SU-DHL-6 (cell line): ENCODE measurements around the gene OTUB2.
A peak's percentile ranks its signal among the peaks of the same experiment; 100 is the strongest.

ENCODE experiments used
- H2AFZ ChIP-seq: fragments of 200-600 bp; sonication (generic); 2 replicates; pipeline ENCODE4 v1.6.1; 2014; ENCODE audit warnings: low read depth, mild to moderate bottlenecking, moderate library complexity, mixed read lengths, antibody characterized with exemption, low read length; ENCODE audit not compliant: severe bottlenecking
- H3F3A ChIP-seq: fragments of 200-600 bp; shearing (Covaris generic); 2 replicates; pipeline ENCODE4 v1.6.0; 2016; ENCODE audit warnings: antibody characterized with exemption, mild to moderate bottlenecking; ENCODE audit not compliant: insufficient read depth
- H3K27ac ChIP-seq: fragments of 200-600 bp; sonication (generic); 2 replicates; pipeline ENCODE4 v1.5.1; 2016; ENCODE audit warnings: low read depth, mild to moderate bottlenecking, low read length, moderate library complexity, mixed read lengths
- H3K27me3 ChIP-seq: fragments of 200-600 bp; sonication (generic), shearing (Covaris generic); 2 replicates; pipeline ENCODE4 v1.6.0; 2014; ENCODE audit warnings: mild to moderate bottlenecking, low read length
- H3K36me3 ChIP-seq: fragments of 200-600 bp; sonication (generic); 2 replicates; pipeline ENCODE4 v1.6.1; 2014; ENCODE audit warnings: mild to moderate bottlenecking, low read length, mixed read lengths
- H3K4me2 ChIP-seq: fragments of 300-600, 200-600 bp; shearing (Covaris generic), sonication (generic); 2 replicates; pipeline ENCODE4 v1.6.0; 2014; ENCODE audit warnings: low read length, low read depth, mild to moderate bottlenecking; ENCODE audit not compliant: poor library complexity, severe bottlenecking
- H3K4me3 ChIP-seq: fragments of 200-600 bp; sonication (generic); 2 replicates; pipeline ENCODE4 v1.5.1; 2014; ENCODE audit warnings: antibody characterized with exemption, low read length, mild to moderate bottlenecking, mixed read lengths; ENCODE audit not compliant: insufficient read depth, poor library complexity, severe bottlenecking
- H3K79me2 ChIP-seq: fragments of 200-600 bp; sonication (generic); 2 replicates; pipeline ENCODE4 v1.6.1; 2014; ENCODE audit warnings: mild to moderate bottlenecking, low read length, moderate library complexity; ENCODE audit not compliant: insufficient read depth
- H3K9ac ChIP-seq: fragments of 200-600 bp; sonication (generic); 2 replicates; pipeline ENCODE4 v1.7.0; 2014; ENCODE audit warnings: mild to moderate bottlenecking, low read length
- H3K9me2 ChIP-seq: fragments of 200-600 bp; sonication (generic); replicated peaks from 2 replicates; pipeline ENCODE4 v1.6.1; 2014; ENCODE audit warnings: low read length; ENCODE audit not compliant: insufficient read depth
- H3K9me3 ChIP-seq: fragments of 200-600 bp; sonication (generic); 2 replicates; pipeline ENCODE4 v1.6.1; 2014; ENCODE audit warnings: low read length, mixed read lengths; ENCODE audit not compliant: insufficient read depth
- H4K20me1 ChIP-seq: fragments of 200-600 bp; sonication (generic); 2 replicates; pipeline ENCODE4 v1.6.1; 2014; ENCODE audit warnings: low read depth, mild to moderate bottlenecking, antibody characterized with exemption, low read length, moderate library complexity, mixed read lengths
- EZH2phosphoT487 ChIP-seq: fragments of 200-600 bp; sonication (generic), shearing (Covaris generic); conservative IDR thresholded peaks from 2 replicates; pipeline ENCODE4 v1.6.1; 2018; ENCODE audit warnings: mild to moderate bottlenecking, antibody characterized with exemption, low read length, moderate library complexity, mixed read lengths
- TF ChIP-seq, protein P1 (sequence below): fragments of 200-600 bp; sonication (generic); IDR thresholded peaks from one replicate; pipeline ENCODE4 v1.5.1; 2017; ENCODE audit warnings: antibody characterized with exemption, mild to moderate bottlenecking, low read length, moderate library complexity; ENCODE audit not compliant: insufficient read depth, poor library complexity, severe bottlenecking

Gene OTUB2

DNA sequence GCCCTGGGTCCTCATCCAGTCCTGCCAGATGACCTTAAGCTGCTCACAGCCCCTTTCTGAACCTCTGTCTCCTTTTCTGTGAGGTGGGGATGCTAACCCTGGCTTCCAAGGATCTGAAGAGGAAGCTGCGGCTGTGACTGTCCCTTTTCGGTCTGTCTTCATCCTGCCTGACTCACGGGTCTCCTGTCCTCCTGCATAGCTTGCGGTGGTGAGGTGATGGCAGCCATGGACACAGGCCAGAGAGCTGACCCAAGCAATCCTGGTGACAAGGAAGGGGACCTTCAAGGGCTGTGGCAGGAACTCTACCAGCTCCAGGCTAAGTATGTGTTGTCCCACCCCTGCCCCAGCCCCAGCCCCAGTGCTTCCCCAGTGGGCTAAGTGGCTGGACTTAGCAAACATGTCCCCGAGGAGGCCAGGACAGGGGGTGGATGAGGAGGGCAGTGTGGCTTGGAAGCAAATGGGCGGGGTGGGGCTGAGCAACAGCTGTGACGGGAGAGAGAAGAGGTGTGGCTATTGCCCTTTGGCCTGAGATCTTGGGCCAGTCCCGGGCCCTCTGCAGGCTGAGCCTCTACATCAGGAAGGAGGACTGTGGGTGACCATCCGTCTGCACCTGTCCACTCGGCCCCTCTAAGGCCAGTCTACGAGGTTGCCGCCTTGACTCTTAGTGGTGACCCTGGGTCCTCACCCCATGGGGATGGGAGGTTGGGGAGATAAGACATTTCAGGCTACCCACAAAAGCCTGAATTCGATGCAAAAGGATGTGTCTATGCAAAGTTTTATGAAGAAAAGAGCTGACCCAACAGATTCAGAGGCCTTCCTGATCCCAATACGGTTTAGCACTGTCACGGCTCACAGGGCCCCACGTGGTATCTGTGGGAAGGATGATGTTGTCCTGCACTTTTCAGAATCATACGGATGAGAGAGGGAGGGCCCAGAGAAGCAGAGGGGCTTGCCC is 27.9 kb upstream of the OTUB2 start:
- H3K9me3 ChIP-seq, result no peaks in the 10 kb centered on the region
- no peaks in the 10 kb centered on the region for H3K9me2 ChIP-seq
- H3K79me2 ChIP-seq, result no peaks in the 10 kb centered on the region
- H2AFZ ChIP-seq, result no peak overlapping the region
- TF ChIP-seq, protein P1, sequence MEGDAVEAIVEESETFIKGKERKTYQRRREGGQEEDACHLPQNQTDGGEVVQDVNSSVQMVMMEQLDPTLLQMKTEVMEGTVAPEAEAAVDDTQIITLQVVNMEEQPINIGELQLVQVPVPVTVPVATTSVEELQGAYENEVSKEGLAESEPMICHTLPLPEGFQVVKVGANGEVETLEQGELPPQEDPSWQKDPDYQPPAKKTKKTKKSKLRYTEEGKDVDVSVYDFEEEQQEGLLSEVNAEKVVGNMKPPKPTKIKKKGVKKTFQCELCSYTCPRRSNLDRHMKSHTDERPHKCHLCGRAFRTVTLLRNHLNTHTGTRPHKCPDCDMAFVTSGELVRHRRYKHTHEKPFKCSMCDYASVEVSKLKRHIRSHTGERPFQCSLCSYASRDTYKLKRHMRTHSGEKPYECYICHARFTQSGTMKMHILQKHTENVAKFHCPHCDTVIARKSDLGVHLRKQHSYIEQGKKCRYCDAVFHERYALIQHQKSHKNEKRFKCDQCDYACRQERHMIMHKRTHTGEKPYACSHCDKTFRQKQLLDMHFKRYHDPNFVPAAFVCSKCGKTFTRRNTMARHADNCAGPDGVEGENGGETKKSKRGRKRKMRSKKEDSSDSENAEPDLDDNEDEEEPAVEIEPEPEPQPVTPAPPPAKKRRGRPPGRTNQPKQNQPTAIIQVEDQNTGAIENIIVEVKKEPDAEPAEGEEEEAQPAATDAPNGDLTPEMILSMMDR, result no peak
- TF ChIP-seq EZH2phosphoT487, result no peak
- no peaks in the 10 kb centered on the region for H3K27me3 ChIP-seq
- H3K4me3 ChIP-seq, result no peak overlapping the region
- no peaks in the 10 kb centered on the region for H3F3A ChIP-seq
- no peak overlapping the region for H3K4me2 ChIP-seq
- H3K27ac ChIP-seq, result no peak overlapping the region
- no peaks in the 10 kb centered on the region for H4K20me1 ChIP-seq
- no peak overlapping the region for H3K9ac ChIP-seq
- H3K36me3 ChIP-seq, result no peaks in the 10 kb centered on the region

DNA sequence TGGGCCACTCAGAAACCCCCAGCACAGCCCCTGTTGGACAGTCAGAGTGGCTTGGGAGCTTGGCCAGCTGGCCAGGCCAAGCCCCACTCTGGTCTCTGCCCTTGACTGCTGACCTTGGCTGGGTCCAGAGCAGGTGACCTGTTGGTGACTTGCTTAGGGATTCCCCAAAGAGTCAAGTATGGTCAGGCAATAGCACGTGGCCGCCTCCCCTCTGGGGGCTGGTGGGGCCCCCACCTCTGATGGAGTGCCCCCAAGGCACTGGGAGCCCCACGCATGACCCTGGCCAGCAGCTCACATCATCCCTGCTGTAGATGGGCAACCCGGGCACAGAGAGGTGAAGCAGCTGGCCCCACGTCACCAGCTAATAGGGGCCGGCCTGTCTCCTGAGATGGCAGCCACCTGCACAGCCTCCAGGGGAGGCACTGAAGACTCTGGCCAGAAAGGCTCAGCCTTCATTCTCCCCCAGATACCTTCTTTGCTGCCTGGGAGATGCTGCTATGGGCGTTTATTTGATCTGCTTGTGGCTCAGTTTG is 27.2 kb upstream of the OTUB2 start:
- H2AFZ ChIP-seq, result no peak overlapping the region
- H3K79me2 ChIP-seq, result no peaks in the 10 kb centered on the region
- H3K4me2 ChIP-seq, result no peak overlapping the region
- H4K20me1 ChIP-seq, result no peaks in the 10 kb centered on the region
- H3K9me3 ChIP-seq, result no peaks in the 10 kb centered on the region
- H3K36me3 ChIP-seq, result no peaks in the 10 kb centered on the region
- TF ChIP-seq EZH2phosphoT487, result no peak
- no peaks in the 10 kb centered on the region for H3K27me3 ChIP-seq
- peak overlapping the region; percentile 9; the same call in 1 of the 2 replicates for H3K9ac ChIP-seq
- H3F3A ChIP-seq, result no peaks in the 10 kb centered on the region
- no peak overlapping the region for H3K27ac ChIP-seq
- H3K9me2 ChIP-seq, result no peaks in the 10 kb centered on the region
- H3K4me3 ChIP-seq, result no peak overlapping the region

DNA sequence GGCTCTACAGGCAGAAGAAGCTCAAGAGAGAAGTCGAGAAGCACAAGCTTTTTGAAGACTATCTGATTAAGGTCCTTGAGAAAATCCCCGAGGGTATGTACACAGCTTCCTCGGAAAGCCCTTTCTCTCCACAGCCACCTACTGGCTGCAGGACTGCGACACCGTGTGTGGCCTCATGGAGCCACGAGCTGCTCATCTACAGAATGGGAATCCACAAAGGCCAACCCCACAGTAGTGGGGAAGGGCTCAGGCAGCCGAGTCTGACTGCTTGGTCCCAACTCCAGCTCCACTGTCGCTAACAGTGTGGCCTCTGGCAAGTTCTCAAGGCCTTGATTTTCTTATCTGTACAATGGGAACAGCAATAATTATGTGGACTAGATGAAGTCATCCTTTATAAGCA is 26.6 kb upstream of the OTUB2 start:
- Histone ChIP-seq H4K20me1 (no peaks in the 10 kb centered on the region), H3K9me3 (no peaks in the 10 kb centered on the region), H2AFZ (no peak overlapping the region), H3K79me2 (no peaks in the 10 kb centered on the region), H3K9me2 (no peaks in the 10 kb centered on the region), H3K27me3 (no peaks in the 10 kb centered on the region), H3K4me2 (no peak overlapping the region), H3K9ac (peak overlapping the region; percentile 9; the same call in 1 of the 2 replicates), H3F3A (no peaks in the 10 kb centered on the region), H3K27ac (no peak overlapping the region), H3K36me3 (no peaks in the 10 kb centered on the region), H3K4me3 (no peak overlapping the region)
- TF ChIP-seq EZH2phosphoT487, result no peak
- TF ChIP-seq, protein P1, result no peak

DNA sequence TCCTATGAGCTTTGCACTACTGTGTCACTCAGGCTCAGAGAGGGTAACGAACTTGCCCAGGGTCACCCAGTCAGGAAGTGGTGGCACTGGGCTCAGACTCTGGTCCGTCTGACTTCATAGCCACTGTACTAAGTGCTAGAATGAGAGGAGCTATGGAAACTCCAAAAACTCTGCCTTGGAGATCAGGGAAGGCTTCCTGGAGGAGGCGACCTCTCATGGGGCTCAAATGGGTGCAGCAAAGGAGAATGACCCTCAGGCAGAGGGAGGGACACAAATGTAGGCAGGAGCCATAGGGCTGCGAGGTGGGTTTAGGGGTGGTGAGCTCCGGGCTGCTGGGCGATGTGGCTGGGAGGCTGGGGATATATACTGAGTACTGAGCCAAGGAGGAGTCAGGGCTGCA is 25.9 kb upstream of the OTUB2 start:
- Histone ChIP-seq H3K4me3 (no peak overlapping the region), H2AFZ (no peak overlapping the region), H3K9me2 (no peaks in the 10 kb centered on the region), H3K9ac (0 out of 2 replicates have a peak overlapping the region, but pooled peaks have one; percentile 9), H4K20me1 (no peaks in the 10 kb centered on the region), H3K9me3 (no peaks in the 10 kb centered on the region), H3K4me2 (no peak overlapping the region), H3K27ac (no peak overlapping the region), H3K79me2 (no peaks in the 10 kb centered on the region), H3F3A (no peaks in the 10 kb centered on the region), H3K27me3 (no peaks in the 10 kb centered on the region), H3K36me3 (no peaks in the 10 kb centered on the region)
- TF ChIP-seq EZH2phosphoT487, result no peak
- TF ChIP-seq, protein P1, result no peak
